WTC11 (cell line): ENCODE results near the gene ASB5. TPM values are rescaled to one million over a fixed set of nuclear protein-coding genes. Genes with fewer than 3 reads are reported as not detected.

Source experiments
- ATAC-seq: fragments of 200-7000 bp; cut with Tn5 transposase; 2 replicates; pipeline ENCODE4 v1.10.0; 2021; ENCODE audit warnings: mild to moderate bottlenecking, moderate library complexity
- CTCF ChIA-PET: fragments of 300-600 bp; sonication (Branson Sonifier 250); formaldehyde crosslinking; loops from one replicate; lab custom pipeline; 2021; ENCODE audit warnings: antibody characterized with exemption; lab: Charles Lee
- POLR2A ChIA-PET: fragments of 350-600 bp; sonication (Branson Sonifier 250); formaldehyde crosslinking; loops from one replicate; lab custom pipeline; 2021; ENCODE audit warnings: antibody characterized with exemption; lab: Charles Lee
- DNase-seq: peaks from one replicate; pipeline ENCODE4 v3.0.0; 2021; ENCODE audit warnings: low spot score
- H3K27ac Mint-ChIP-seq: 2 replicates; pipeline ENCODE4 v1.8.0; 2021; ENCODE audit warnings: mixed read lengths
- H3K27me3 Mint-ChIP-seq: 2 replicates; pipeline ENCODE4 v1.8.0; 2021; ENCODE audit warnings: low read depth, mild to moderate bottlenecking, moderate library complexity, mixed read lengths
- H3K36me3 Mint-ChIP-seq: 2 replicates; pipeline ENCODE4 v1.8.0; 2021; ENCODE audit warnings: mixed read lengths
- H3K4me1 Mint-ChIP-seq: 2 replicates; pipeline ENCODE4 v1.8.0; 2022; ENCODE audit warnings: mixed read lengths
- H3K4me3 Mint-ChIP-seq: 2 replicates; pipeline ENCODE4 v1.8.0; 2021; ENCODE audit warnings: mild to moderate bottlenecking, moderate library complexity, mixed read lengths
- H3K9me3 Mint-ChIP-seq: 2 replicates; pipeline ENCODE4 v1.8.0; 2021; ENCODE audit warnings: mixed read lengths
- AR ChIP-seq: fragments of 250-450 bp; sonication (Bioruptor Pico); IDR thresholded peaks from 2 replicates; pipeline ENCODE4 v1.9.0; 2021; ENCODE audit warnings: mild to moderate bottlenecking
- ARID4B ChIP-seq: sonication (generic); formaldehyde crosslinking; IDR thresholded peaks from 2 replicates; pipeline ENCODE4 v1.8.0; 2023; ENCODE audit warnings: missing genetic modification reagents, mild to moderate bottlenecking, borderline replicate concordance
- CBFB ChIP-seq: sonication (generic); formaldehyde crosslinking; IDR thresholded peaks from 2 replicates; pipeline ENCODE4 v1.8.1; 2022; ENCODE audit warnings: mild to moderate bottlenecking, low read depth, missing genetic modification reagents
- ERG ChIP-seq: fragments of 250-450 bp; sonication (Bioruptor Pico); IDR thresholded peaks from 2 replicates; pipeline ENCODE4 v1.8.0; 2021; ENCODE audit warnings: mild to moderate bottlenecking
- ETV6 ChIP-seq: sonication (generic); formaldehyde crosslinking; IDR thresholded peaks from 2 replicates; pipeline ENCODE4 v1.8.1; 2022; ENCODE audit warnings: mild to moderate bottlenecking, missing genetic modification reagents
- GTF2I ChIP-seq: fragments of 250-450 bp; sonication (Bioruptor Pico); conservative IDR thresholded peaks from 2 replicates; pipeline ENCODE4 v1.4.0; 2021; ENCODE audit warnings: mild to moderate bottlenecking
- HMGA2 ChIP-seq: fragments of 250-450 bp; sonication (Bioruptor Pico); IDR thresholded peaks from 2 replicates; pipeline ENCODE4 v1.4.0; 2021; ENCODE audit warnings: mild to moderate bottlenecking, moderate library complexity
- HMGXB4 ChIP-seq: sonication (generic); formaldehyde crosslinking; IDR thresholded peaks from 2 replicates; pipeline ENCODE4 v1.8.1; 2023; ENCODE audit warnings: mild to moderate bottlenecking, moderate library complexity, missing genetic modification reagents
- IRF1 ChIP-seq: sonication (generic); formaldehyde crosslinking; IDR thresholded peaks from 2 replicates; pipeline ENCODE4 v1.8.0; 2023; ENCODE audit warnings: missing genetic modification reagents
- KAT7 ChIP-seq: sonication (generic); formaldehyde crosslinking; IDR thresholded peaks from 2 replicates; pipeline ENCODE4 v1.8.1; 2023; ENCODE audit warnings: missing genetic modification reagents, mild to moderate bottlenecking, borderline replicate concordance
- MXD4 ChIP-seq: fragments of 250-450 bp; sonication (Bioruptor Pico); IDR thresholded peaks from 2 replicates; pipeline ENCODE4 v1.8.0; 2021; ENCODE audit warnings: mild to moderate bottlenecking, moderate library complexity, borderline replicate concordance
- NFATC4 ChIP-seq: fragments of 250-450 bp; sonication (Bioruptor Pico); IDR thresholded peaks from 2 replicates; pipeline ENCODE4 v1.9.0; 2021; ENCODE audit warnings: mild to moderate bottlenecking
- NFE2L1 ChIP-seq: sonication (generic); formaldehyde crosslinking; IDR thresholded peaks from 2 replicates; pipeline ENCODE4 v1.8.1; 2023; ENCODE audit warnings: missing genetic modification reagents
- NFYB ChIP-seq: sonication (generic); formaldehyde crosslinking; conservative IDR thresholded peaks from 2 replicates; pipeline ENCODE4 v1.8.0; 2022; ENCODE audit warnings: low read depth, missing genetic modification reagents
- NR2C2 ChIP-seq: sonication (generic); formaldehyde crosslinking; IDR thresholded peaks from 2 replicates; pipeline ENCODE4 v1.8.0; 2022; ENCODE audit warnings: mild to moderate bottlenecking, missing genetic modification reagents
- NR3C1 ChIP-seq: sonication (generic); formaldehyde crosslinking; conservative IDR thresholded peaks from 2 replicates; pipeline ENCODE4 v1.8.1; 2023; ENCODE audit warnings: low read depth, mild to moderate bottlenecking, missing genetic modification reagents
- PRRX2 ChIP-seq: fragments of 250-450 bp; sonication (Bioruptor Pico); IDR thresholded peaks from 2 replicates; pipeline ENCODE4 v1.8.0; 2021; ENCODE audit warnings: mild to moderate bottlenecking
- RELA ChIP-seq: sonication (generic); formaldehyde crosslinking; IDR thresholded peaks from 2 replicates; pipeline ENCODE4 v1.8.1; 2022; ENCODE audit warnings: missing genetic modification reagents, mild to moderate bottlenecking, borderline replicate concordance
- RORB ChIP-seq: fragments of 250-450 bp; sonication (Bioruptor Pico); IDR thresholded peaks from 2 replicates; pipeline ENCODE4 v1.9.0; 2021; ENCODE audit warnings: mild to moderate bottlenecking
- SMAD4 ChIP-seq: sonication (generic); formaldehyde crosslinking; IDR thresholded peaks from 2 replicates; pipeline ENCODE4 v1.8.0; 2022; ENCODE audit warnings: mild to moderate bottlenecking, missing genetic modification reagents
- SP1 ChIP-seq: sonication (generic); formaldehyde crosslinking; conservative IDR thresholded peaks from 2 replicates; pipeline ENCODE4 v1.8.1; 2022; ENCODE audit warnings: missing genetic modification reagents
- USF2 ChIP-seq: sonication (generic); formaldehyde crosslinking; IDR thresholded peaks from 2 replicates; pipeline ENCODE4 v1.8.1; 2023; ENCODE audit warnings: mild to moderate bottlenecking, missing genetic modification reagents, moderate library complexity
- ZBTB43 ChIP-seq: sonication (generic); formaldehyde crosslinking; IDR thresholded peaks from 2 replicates; pipeline ENCODE4 v1.8.1; 2023; ENCODE audit warnings: mild to moderate bottlenecking, missing genetic modification reagents
- ZMAT4 ChIP-seq: fragments of 250-450 bp; sonication (Bioruptor Pico); IDR thresholded peaks from 2 replicates; pipeline ENCODE4 v1.9.0; 2021; ENCODE audit warnings: mild to moderate bottlenecking
- ZNF121 ChIP-seq: sonication (generic); formaldehyde crosslinking; IDR thresholded peaks from 2 replicates; pipeline ENCODE4 v1.8.0; 2023; ENCODE audit warnings: missing genetic modification reagents
- ZNF232 ChIP-seq: sonication (generic); formaldehyde crosslinking; IDR thresholded peaks from 2 replicates; pipeline ENCODE4 v1.8.0; 2022; ENCODE audit warnings: mild to moderate bottlenecking, missing genetic modification reagents
- total RNA-seq: library from RNA; stranded (reverse); gene quantifications from 3 replicates; pipeline ENCODE4 v1.2.3, GENCODE V29; 2021

ASB5 gene
- total RNA-seq, 1 experiment from 2014 or later, result not detected

- TF ChIP-seq KAT7, result no peak
- TF ChIP-seq NFE2L1 (CRISPR knock-in tag), result no peak
- no peak for TF ChIP-seq ZMAT4
- TF ChIP-seq NFATC4 (CRISPR knock-in tag), result no peak
- no peak for TF ChIP-seq ARID4B (CRISPR knock-in tag)
- no peak for TF ChIP-seq CBFB (CRISPR knock-in tag)
- no peak for TF ChIP-seq HMGA2 (CRISPR knock-in tag)
- TF ChIP-seq ETV6 (CRISPR knock-in tag), result no peak
- no peak for TF ChIP-seq NR3C1 (CRISPR knock-in tag)
- no peak for TF ChIP-seq ERG (CRISPR knock-in tag)
Observed at GRCh38 chr4:176238157-176238610, 30.8 kb downstream of the ASB5 start (continued).

GRCh38 chr4:176236946-176237345 is 32.1 kb downstream of the ASB5 start:
- Mint-ChIP-seq H3K4me1 (peaks cover 25% of the 10 kb centered on the region), H3K27ac (no peak overlapping the region), H3K4me3 (no peak overlapping the region), H3K9me3 (0 out of 2 replicates have a peak, but pooled peaks cover 5% of the 10 kb centered on the region), H3K27me3 (no peaks in the 10 kb centered on the region), H3K36me3 (no peaks in the 10 kb centered on the region)
- ATAC-seq, result no peak
- POLR2A ChIA-PET, result no interaction called here
- no peak for DNase-seq
- CTCF ChIA-PET, result interaction anchor here (0.6 kb wide), 1 partner anchor 41 kb away, joined by 4 read pairs; no protein-coding TSS in a partner anchor
- no peak for TF ChIP-seq USF2
- no peak for TF ChIP-seq HMGXB4
- no peak for TF ChIP-seq NFYB (CRISPR knock-in tag)
- no peak for TF ChIP-seq MXD4 (CRISPR knock-in tag)
- TF ChIP-seq NR2C2 (CRISPR knock-in tag), result no peak
- no peak for TF ChIP-seq IRF1
- TF ChIP-seq PRRX2, result no peak
- TF ChIP-seq ZNF121 (CRISPR knock-in tag), result no peak
- no peak for TF ChIP-seq SP1 (CRISPR knock-in tag)
- no peak for TF ChIP-seq SMAD4 (CRISPR knock-in tag)
- no peak for TF ChIP-seq RORB (CRISPR knock-in tag)
- no peak for TF ChIP-seq ZNF232 (CRISPR knock-in tag)
- TF ChIP-seq RELA (CRISPR knock-in tag), result no peak
- TF ChIP-seq GTF2I (CRISPR knock-in tag), result no peak
- no peak for TF ChIP-seq AR (CRISPR knock-in tag)
- no peak for TF ChIP-seq ZBTB43 (CRISPR knock-in tag)
- no peak for TF ChIP-seq CBFB (CRISPR knock-in tag)
